ENCODE measurements around the gene CFAP61.

The CFAP61 gene

GRCh38 chr20:20021835-20022234 lies 30.5 kb upstream of the CFAP61 start:
- Mint-ChIP-seq H3K36me3 (ENCODE audit: low read depth) (peaks cover 58% of the 10 kb centered on the region), H3K27ac (peak overlapping the region; percentile 51), H3K27me3 (no peaks in the 10 kb centered on the region), H3K4me3 (peak overlapping the region; percentile 17), H3K4me1 (ENCODE audit: low read depth) (peaks cover 44% of the 10 kb centered on the region), H3K9me3 (no peaks in the 10 kb centered on the region)

- H3K27me3 Mint-ChIP-seq = no peaks in the 10 kb centered on the region
- peaks cover 63% of the 10 kb centered on the region for H3K36me3 Mint-ChIP-seq (ENCODE audit: low read depth)
- no peaks in the 10 kb centered on the region for H3K9me3 Mint-ChIP-seq
- H3K27ac Mint-ChIP-seq = peak overlapping the region; percentile 59
- peaks cover 41% of the 10 kb centered on the region for H3K4me1 Mint-ChIP-seq (ENCODE audit: low read depth)
- no peak overlapping the region for H3K4me3 Mint-ChIP-seq
Observed at GRCh38 chr20:20022498-20022897, 29.8 kb upstream of the CFAP61 start.

GRCh38 chr20:20023395-20023794 lies 28.9 kb upstream of the CFAP61 start:
- Mint-ChIP-seq H3K27me3 (no peaks in the 10 kb centered on the region), H3K36me3 (ENCODE audit: low read depth) (peaks cover 65% of the 10 kb centered on the region), H3K27ac (no peak overlapping the region), H3K4me1 (ENCODE audit: low read depth) (peaks cover 36% of the 10 kb centered on the region), H3K9me3 (no peaks in the 10 kb centered on the region), H3K4me3 (no peak overlapping the region)

GRCh38 chr20:20024942-20025341 lies 27.4 kb upstream of the CFAP61 start:
- H3K36me3 Mint-ChIP-seq (ENCODE audit: low read depth) = peaks cover 62% of the 10 kb centered on the region
- H3K27ac Mint-ChIP-seq = no peak overlapping the region
- H3K9me3 Mint-ChIP-seq = no peaks in the 10 kb centered on the region
- H3K4me1 Mint-ChIP-seq (ENCODE audit: low read depth) = peaks cover 21% of the 10 kb centered on the region
- no peaks in the 10 kb centered on the region for H3K27me3 Mint-ChIP-seq
- H3K4me3 Mint-ChIP-seq = no peak overlapping the region

- Mint-ChIP-seq H3K36me3 (ENCODE audit: low read depth) (peaks cover 60% of the 10 kb centered on the region), H3K27ac (no peak overlapping the region), H3K9me3 (no peaks in the 10 kb centered on the region), H3K4me3 (no peak overlapping the region), H3K4me1 (ENCODE audit: low read depth) (no peaks in the 10 kb centered on the region), H3K27me3 (no peaks in the 10 kb centered on the region)
Observed at GRCh38 chr20:20027284-20027683, 25.0 kb upstream of the CFAP61 start.

GRCh38 chr20:20031790-20032189 lies 20.5 kb upstream of the CFAP61 start:
- H3K4me1 Mint-ChIP-seq (ENCODE audit: low read depth) = no peaks in the 10 kb centered on the region
- no peak overlapping the region for H3K4me3 Mint-ChIP-seq
- no peak overlapping the region for H3K27ac Mint-ChIP-seq
- H3K36me3 Mint-ChIP-seq (ENCODE audit: low read depth) = peaks cover 74% of the 10 kb centered on the region
- no peaks in the 10 kb centered on the region for H3K27me3 Mint-ChIP-seq
- no peaks in the 10 kb centered on the region for H3K9me3 Mint-ChIP-seq

- H3K9me3 Mint-ChIP-seq = no peaks in the 10 kb centered on the region
- H3K27me3 Mint-ChIP-seq = no peaks in the 10 kb centered on the region
- no peak overlapping the region for H3K4me3 Mint-ChIP-seq
- no peaks in the 10 kb centered on the region for H3K4me1 Mint-ChIP-seq (ENCODE audit: low read depth)
- H3K27ac Mint-ChIP-seq = no peak overlapping the region
- H3K36me3 Mint-ChIP-seq (ENCODE audit: low read depth) = peaks cover 76% of the 10 kb centered on the region
Observed at GRCh38 chr20:20034486-20034885, 17.8 kb upstream of the CFAP61 start.

- Mint-ChIP-seq H3K9me3 (no peaks in the 10 kb centered on the region), H3K36me3 (ENCODE audit: low read depth) (peaks cover 81% of the 10 kb centered on the region), H3K27ac (peak overlapping the region; percentile 67), H3K27me3 (no peaks in the 10 kb centered on the region), H3K4me3 (no peak overlapping the region), H3K4me1 (ENCODE audit: low read depth) (no peaks in the 10 kb centered on the region)
Observed at GRCh38 chr20:20036756-20037155, 15.6 kb upstream of the CFAP61 start.

GRCh38 chr20:20037960-20038359 lies 14.4 kb upstream of the CFAP61 start:
- Mint-ChIP-seq H3K27me3 (no peaks in the 10 kb centered on the region), H3K4me3 (no peak overlapping the region), H3K27ac (no peak overlapping the region), H3K9me3 (no peaks in the 10 kb centered on the region), H3K36me3 (ENCODE audit: low read depth) (peaks cover 79% of the 10 kb centered on the region), H3K4me1 (ENCODE audit: low read depth) (no peaks in the 10 kb centered on the region)

- no peak overlapping the region for H3K27ac Mint-ChIP-seq
Observed at GRCh38 chr20:20038586-20038985, 13.7 kb upstream of the CFAP61 start.

GRCh38 chr20:20039752-20040387 lies 12.5 kb upstream of the CFAP61 start:
- H3K9me3 Mint-ChIP-seq = no peaks in the 10 kb centered on the region
- no peaks in the 10 kb centered on the region for H3K27me3 Mint-ChIP-seq
- H3K27ac Mint-ChIP-seq = no peak overlapping the region
- no peaks in the 10 kb centered on the region for H3K4me1 Mint-ChIP-seq (ENCODE audit: low read depth)
- peaks cover 83% of the 10 kb centered on the region for H3K36me3 Mint-ChIP-seq (ENCODE audit: low read depth)
- H3K4me3 Mint-ChIP-seq = no peak overlapping the region

More at GRCh38 chr20:20038586-20038985, 13.7 kb upstream of the CFAP61 start:
- H3K4me1 Mint-ChIP-seq (ENCODE audit: low read depth) = no peaks in the 10 kb centered on the region
- H3K4me3 Mint-ChIP-seq = no peak overlapping the region
- H3K9me3 Mint-ChIP-seq = no peaks in the 10 kb centered on the region
- H3K36me3 Mint-ChIP-seq (ENCODE audit: low read depth) = peaks cover 82% of the 10 kb centered on the region
- no peaks in the 10 kb centered on the region for H3K27me3 Mint-ChIP-seq

GRCh38 chr20:20051767-20052073 lies 612 bp upstream of the CFAP61 start:
- H3K4me3 Mint-ChIP-seq = peak overlapping the region; percentile 100
- peaks cover 33% of the 10 kb centered on the region for H3K36me3 Mint-ChIP-seq (ENCODE audit: low read depth)
- peaks cover 7% of the 10 kb centered on the region for H3K27me3 Mint-ChIP-seq
- peaks cover 23% of the 10 kb centered on the region for H3K4me1 Mint-ChIP-seq (ENCODE audit: low read depth)
- peak overlapping the region; percentile 98 for H3K27ac Mint-ChIP-seq
- no peaks in the 10 kb centered on the region for H3K9me3 Mint-ChIP-seq

GRCh38 chr20:20060234-20060998 lies 8.1 kb downstream of the CFAP61 start:
- no peaks in the 10 kb centered on the region for H3K36me3 Mint-ChIP-seq (ENCODE audit: low read depth)
- no peaks in the 10 kb centered on the region for H3K4me1 Mint-ChIP-seq (ENCODE audit: low read depth)
- no peaks in the 10 kb centered on the region for H3K9me3 Mint-ChIP-seq
- peaks cover 26% of the 10 kb centered on the region for H3K27me3 Mint-ChIP-seq
- no peak overlapping the region for H3K27ac Mint-ChIP-seq
- no peak overlapping the region for H3K4me3 Mint-ChIP-seq

GRCh38 chr20:20063941-20064702 lies 11.8 kb downstream of the CFAP61 start:
- Mint-ChIP-seq H3K4me1 (ENCODE audit: low read depth) (no peaks in the 10 kb centered on the region), H3K4me3 (no peak overlapping the region), H3K27ac (no peak overlapping the region), H3K36me3 (ENCODE audit: low read depth) (no peaks in the 10 kb centered on the region), H3K27me3 (peaks cover 26% of the 10 kb centered on the region), H3K9me3 (no peaks in the 10 kb centered on the region)

- no peak overlapping the region for H3K4me3 Mint-ChIP-seq
- no peaks in the 10 kb centered on the region for H3K9me3 Mint-ChIP-seq
- peaks cover 26% of the 10 kb centered on the region for H3K27me3 Mint-ChIP-seq
- H3K36me3 Mint-ChIP-seq (ENCODE audit: low read depth) = no peaks in the 10 kb centered on the region
- H3K4me1 Mint-ChIP-seq (ENCODE audit: low read depth) = no peaks in the 10 kb centered on the region
- no peak overlapping the region for H3K27ac Mint-ChIP-seq
Observed at GRCh38 chr20:20065361-20065760, 13.0 kb downstream of the CFAP61 start.

All from stimulated activated naive CD8-positive, alpha-beta T cell treated with anti-CD3 and anti-CD28 coated beads, Interleukin-15, Interleukin-2, amounts not matched to agents 100 ng/mL and 50 ng/mL, for 24 hours (primary cell).